Suprapubic skin (tissue), 4 donors: ENCODE data around the gene CDH4. TPM values are rescaled to one million over a fixed set of nuclear protein-coding genes. Genes with fewer than 3 reads are reported as not detected.

Source experiments
- DNase-seq, 2 donors: peaks; one replicate each; pipeline ENCODE4 v3.0.0-alpha.2; 2019; ENCODE audit warnings: low spot score in 2 of 2
- H3K27ac ChIP-seq: fragments of 200-600 bp; sonication (generic); one replicate; pipeline ENCODE4 v1.5.1; 2019
- H3K27me3 ChIP-seq: fragments of 200-600 bp; sonication (generic); one replicate; pipeline ENCODE4 v1.5.1; 2019
- H3K36me3 ChIP-seq: fragments of 200-600 bp; sonication (generic); one replicate; pipeline ENCODE4 v1.5.1; 2019
- H3K4me1 ChIP-seq: fragments of 200-600 bp; sonication (generic); one replicate; pipeline ENCODE4 v1.5.1; 2019
- H3K4me3 ChIP-seq: fragments of 200-600 bp; sonication (generic); one replicate; pipeline ENCODE4 v1.5.1; 2019; ENCODE audit warnings: mild to moderate bottlenecking
- H3K9me3 ChIP-seq: fragments of 200-600 bp; sonication (generic); one replicate; pipeline ENCODE4 v1.5.1; 2019
- EP300 ChIP-seq: sonication (generic); formaldehyde crosslinking; IDR thresholded peaks from one replicate; pipeline ENCODE4 v1.6.1; 2017; ENCODE audit warnings: antibody characterized with exemption
- POLR2A ChIP-seq, 2 donors: fragments of 450-650 bp; IDR thresholded peaks; one replicate each; pipeline ENCODE4 v1.6.1; 2017; ENCODE audit warnings: antibody characterized with exemption in 2 of 2, mild to moderate bottlenecking in 2 of 2, moderate library complexity in 2 of 2
- POLR2AphosphoS5 ChIP-seq, 3 donors: sonication (generic); formaldehyde crosslinking; IDR thresholded peaks; one replicate each; pipeline ENCODE4 v1.6.1; 2017; ENCODE audit warnings: antibody characterized with exemption in 3 of 3
- WGBS: methylation state at CpG from one replicate; pipeline ENCODE4 v1.1.5; 2018; 5-methylcytosine and 5-hydroxymethylcytosine counted together
- total RNA-seq, 4 donors: library from RNA; depleted of rRNA; stranded (reverse); fragments of >200 nt; gene quantifications; one replicate each; pipeline ENCODE4 v1.1.0, GENCODE V29; 2016
- TF ChIP-seq, protein P1 (sequence below), 2 donors: fragments of 200-600 bp in 1 of 2; fragments of 450-650 bp in 1 of 2; sonication (generic) in 1 of 2; IDR thresholded peaks; one replicate each; pipeline ENCODE4 v1.5.1; 2016 to 2019; ENCODE audit warnings: antibody characterized with exemption in 2 of 2, mild to moderate bottlenecking in 1 of 2, moderate library complexity in 1 of 2

Gene CDH4
- total RNA-seq, 4 donors from 2014 or later: 0.91 to 5.9 (median 2.6) TPM

DNA sequence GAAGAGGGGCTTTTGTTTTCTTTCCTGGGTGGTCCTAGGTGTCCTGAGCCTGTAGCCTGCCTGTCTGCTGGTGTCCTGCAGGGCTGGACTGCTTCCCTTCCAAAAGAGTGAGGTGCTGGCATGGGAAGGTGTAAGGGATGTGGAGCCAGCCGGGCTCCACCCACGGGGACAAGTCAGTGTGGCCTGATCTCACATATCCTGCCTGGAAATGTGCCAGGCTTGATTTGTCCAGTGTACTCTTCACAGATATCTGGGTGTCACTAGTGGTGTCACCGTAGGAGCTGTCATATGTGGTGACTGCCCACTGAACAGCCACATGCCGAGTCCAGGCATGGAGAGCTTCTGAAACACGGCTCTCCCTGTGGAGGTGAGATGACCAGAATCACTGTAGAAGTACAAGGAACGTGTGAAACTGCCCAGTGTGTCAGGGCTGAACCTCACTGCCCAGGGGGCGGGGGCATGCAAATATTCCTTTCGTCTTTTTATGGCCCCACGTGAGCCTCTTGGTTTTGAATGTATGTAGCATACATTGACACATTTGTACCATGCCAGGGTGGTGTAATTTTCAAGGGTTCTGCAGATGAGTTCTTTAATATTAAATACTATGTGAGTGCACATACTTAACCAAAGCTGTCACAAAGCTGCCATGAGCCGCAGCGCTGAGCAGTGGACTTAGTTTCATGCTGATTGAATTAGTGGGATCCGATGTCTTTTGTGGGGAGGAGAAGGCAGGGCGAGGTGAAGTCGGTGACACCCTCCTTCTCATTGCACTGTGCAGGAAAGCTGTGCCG lies 55.8 kb downstream of the CDH4 start:
- H3K4me1 ChIP-seq: peaks cover 7% of the 10 kb centered on the region

DNA sequence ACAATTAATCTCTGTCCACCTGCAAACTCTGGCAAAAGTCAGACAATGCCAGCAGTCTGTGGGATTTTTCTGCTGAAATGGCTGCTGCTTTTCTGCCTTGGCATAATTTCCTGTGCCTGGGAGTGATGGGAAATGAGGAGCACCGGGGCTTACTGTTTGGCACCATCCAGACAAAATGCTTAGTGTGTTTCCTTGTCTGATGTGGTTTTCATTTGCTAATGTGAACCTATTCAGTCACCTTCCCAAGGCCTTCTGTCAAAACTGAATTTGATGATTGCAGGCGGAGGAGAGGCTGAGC lies 56.4 kb downstream of the CDH4 start:
- WGBS: 50% methylated on average over 2 of the region's 2 CpGs

More for the DNA sequence above, 55.8 kb downstream of the CDH4 start:
- WGBS: 64% methylated on average over 13 of the region's 15 CpGs
- H3K36me3 ChIP-seq: no peaks in the 10 kb centered on the region
- no peak overlapping the region for H3K27ac ChIP-seq
- H3K27me3 ChIP-seq: peaks cover 8% of the 10 kb centered on the region
- TF ChIP-seq POLR2A (IDR thresholded peaks at IDR 0.05): no peak
- TF ChIP-seq POLR2AphosphoS5 (IDR thresholded peaks at IDR 0.05): no peak
- TF ChIP-seq, protein P1, sequence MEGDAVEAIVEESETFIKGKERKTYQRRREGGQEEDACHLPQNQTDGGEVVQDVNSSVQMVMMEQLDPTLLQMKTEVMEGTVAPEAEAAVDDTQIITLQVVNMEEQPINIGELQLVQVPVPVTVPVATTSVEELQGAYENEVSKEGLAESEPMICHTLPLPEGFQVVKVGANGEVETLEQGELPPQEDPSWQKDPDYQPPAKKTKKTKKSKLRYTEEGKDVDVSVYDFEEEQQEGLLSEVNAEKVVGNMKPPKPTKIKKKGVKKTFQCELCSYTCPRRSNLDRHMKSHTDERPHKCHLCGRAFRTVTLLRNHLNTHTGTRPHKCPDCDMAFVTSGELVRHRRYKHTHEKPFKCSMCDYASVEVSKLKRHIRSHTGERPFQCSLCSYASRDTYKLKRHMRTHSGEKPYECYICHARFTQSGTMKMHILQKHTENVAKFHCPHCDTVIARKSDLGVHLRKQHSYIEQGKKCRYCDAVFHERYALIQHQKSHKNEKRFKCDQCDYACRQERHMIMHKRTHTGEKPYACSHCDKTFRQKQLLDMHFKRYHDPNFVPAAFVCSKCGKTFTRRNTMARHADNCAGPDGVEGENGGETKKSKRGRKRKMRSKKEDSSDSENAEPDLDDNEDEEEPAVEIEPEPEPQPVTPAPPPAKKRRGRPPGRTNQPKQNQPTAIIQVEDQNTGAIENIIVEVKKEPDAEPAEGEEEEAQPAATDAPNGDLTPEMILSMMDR (IDR thresholded peaks at IDR 0.05): no peak
- no peak for TF ChIP-seq EP300
- H3K9me3 ChIP-seq: no peaks in the 10 kb centered on the region
- DNase-seq: no peak
- H3K4me3 ChIP-seq: no peak overlapping the region

GRCh38 chr20:61310954-61311353 lies 58.9 kb downstream of the CDH4 start:
- Histone ChIP-seq H3K36me3 (no peaks in the 10 kb centered on the region), H3K27me3 (peaks cover 20% of the 10 kb centered on the region), H3K4me3 (no peak overlapping the region), H3K4me1 (peaks cover 7% of the 10 kb centered on the region), H3K27ac (no peak overlapping the region), H3K9me3 (no peaks in the 10 kb centered on the region)
- no peak for DNase-seq
- TF ChIP-seq EP300 (no peak), POLR2AphosphoS5 (IDR thresholded peaks at IDR 0.05) (no peak), POLR2A (IDR thresholded peaks at IDR 0.05) (no peak)
- TF ChIP-seq, protein P1 (IDR thresholded peaks at IDR 0.05): no peak
- 53% methylated on average over 7 of the region's 7 CpGs for WGBS

More for the DNA sequence above, 56.4 kb downstream of the CDH4 start:
- H3K27me3 ChIP-seq: peaks cover 8% of the 10 kb centered on the region
- H3K27ac ChIP-seq: no peak overlapping the region
- H3K36me3 ChIP-seq: no peaks in the 10 kb centered on the region
- DNase-seq: no peak
- no peak for TF ChIP-seq EP300
- TF ChIP-seq POLR2AphosphoS5 (IDR thresholded peaks at IDR 0.05): no peak
- TF ChIP-seq POLR2A (IDR thresholded peaks at IDR 0.05): no peak
- TF ChIP-seq, protein P1 (IDR thresholded peaks at IDR 0.05): no peak
- H3K9me3 ChIP-seq: no peaks in the 10 kb centered on the region
- peaks cover 7% of the 10 kb centered on the region for H3K4me1 ChIP-seq
- no peak overlapping the region for H3K4me3 ChIP-seq

GRCh38 chr20:61311656-61312387 lies 59.8 kb downstream of the CDH4 start:
- no peak overlapping the region for H3K4me3 ChIP-seq
- H3K36me3 ChIP-seq: no peaks in the 10 kb centered on the region
- no peak overlapping the region for H3K27ac ChIP-seq
- H3K27me3 ChIP-seq: peaks cover 20% of the 10 kb centered on the region
- 64% methylated on average over 13 of the region's 13 CpGs for WGBS
- DNase-seq: no peak
- TF ChIP-seq POLR2AphosphoS5 (IDR thresholded peaks at IDR 0.05): no peak
- TF ChIP-seq, protein P1 (IDR thresholded peaks at IDR 0.05): no peak
- TF ChIP-seq POLR2A (IDR thresholded peaks at IDR 0.05): no peak
- H3K4me1 ChIP-seq: peaks cover 3% of the 10 kb centered on the region
- no peaks in the 10 kb centered on the region for H3K9me3 ChIP-seq

- peaks cover 22% of the 10 kb centered on the region for H3K27me3 ChIP-seq
- no peak for TF ChIP-seq POLR2AphosphoS5 (IDR thresholded peaks at IDR 0.05)
- no peak for TF ChIP-seq POLR2A (IDR thresholded peaks at IDR 0.05)
- WGBS: 58% methylated on average over 12 of the region's 13 CpGs
Observed at GRCh38 chr20:61312925-61313324, 60.9 kb downstream of the CDH4 start.

More at GRCh38 chr20:61312925-61313324, 60.9 kb downstream of the CDH4 start:
- no peaks in the 10 kb centered on the region for H3K36me3 ChIP-seq
- no peaks in the 10 kb centered on the region for H3K9me3 ChIP-seq
- H3K4me3 ChIP-seq: no peak overlapping the region
- DNase-seq: no peak
- no peak overlapping the region for H3K27ac ChIP-seq
- H3K4me1 ChIP-seq: peaks cover 3% of the 10 kb centered on the region
